Muscle of leg (tissue), 11 donors: Measurements from ENCODE around the gene SLC66A1. TPM values are rescaled to one million over a fixed set of nuclear protein-coding genes. Genes with fewer than 3 reads are reported as not detected.

Experiments
- DNase-seq: peaks from one replicate; pipeline ENCODE4 v3.0.0; 2013
- H3K27ac ChIP-seq: one replicate; pipeline ENCODE4 v1.5.1; 2013; ENCODE audit warnings: mild to moderate bottlenecking, low read length, control low read depth
- H3K27me3 ChIP-seq: one replicate; pipeline ENCODE4 v1.6.1; 2013; ENCODE audit warnings: low read length; ENCODE audit not compliant: control insufficient read depth, insufficient read depth
- H3K36me3 ChIP-seq: one replicate; pipeline ENCODE4 v1.6.1; 2013; ENCODE audit warnings: low read length; ENCODE audit not compliant: control insufficient read depth, insufficient read depth
- H3K4me1 ChIP-seq: one replicate; pipeline ENCODE4 v1.6.1; 2013; ENCODE audit warnings: low read length; ENCODE audit not compliant: control insufficient read depth, insufficient read depth
- H3K4me3 ChIP-seq: one replicate; pipeline ENCODE4 v1.5.1; 2013; ENCODE audit warnings: low read length, control low read depth
- H3K9me3 ChIP-seq: replicated peaks from 2 replicates; pipeline ENCODE4 v1.6.1; 2013; ENCODE audit warnings: low read depth, low read length; ENCODE audit not compliant: control insufficient read depth
- WGBS: methylation state at CpG from one replicate; pipeline ENCODE4 v1.1.5; 2013; ENCODE audit warnings: missing lambda C conversion rate; ENCODE audit not compliant: insufficient coverage; 5-methylcytosine and 5-hydroxymethylcytosine counted together
- polyA plus RNA-seq, 8 donors: library from polyadenylated mRNA; unstranded; fragments of 120-200 nt; gene quantifications; one replicate each; pipeline versions ENCODE4 v1.2.1 to v1.2.3, GENCODE V29; 2013; ENCODE audit warnings: inconsistent platforms in 1 of 8, low replicate concordance in 1 of 8; ENCODE audit not compliant: insufficient read length in 8 of 8, insufficient read depth in 1 of 8
- total RNA-seq: library from RNA; stranded (reverse); fragments of 120-200 nt; gene quantifications from one replicate; pipeline ENCODE4 v1.2.4, GENCODE V29; 2013

SLC66A1 gene
- total and polyA plus RNA-seq, 9 donors = 8.9 to 12.9 (median 9.7) TPM

DNA sequence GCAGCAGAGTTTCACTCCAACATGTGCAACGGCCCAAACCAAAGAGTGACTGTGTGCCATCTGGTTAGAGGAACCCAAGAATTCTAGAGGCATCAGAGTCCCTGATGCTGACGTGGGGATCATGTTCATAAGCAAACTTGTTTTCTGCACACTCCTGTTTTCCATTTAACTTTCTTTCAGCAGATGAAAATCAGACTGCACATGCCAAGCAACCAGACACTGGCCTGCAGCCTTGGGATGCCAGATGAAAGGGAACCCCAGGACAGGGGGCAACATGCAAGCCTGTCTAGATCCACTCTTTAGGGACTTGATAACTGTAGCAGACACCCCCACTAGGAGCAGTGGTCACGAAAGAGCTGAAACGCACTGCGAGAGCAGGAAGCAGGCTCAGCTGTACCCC lies 56.8 kb downstream of the SLC66A1 start:
- Histone ChIP-seq H3K4me1 (peaks cover 69% of the 10 kb centered on the region), H3K27me3 (no peaks in the 10 kb centered on the region), H3K4me3 (no peak overlapping the region), H3K9me3 (no peaks in the 10 kb centered on the region), H3K27ac (no peak overlapping the region), H3K36me3 (peaks cover 36% of the 10 kb centered on the region)
- DNase-seq = no peak
- 48% methylated on average over 5 of the region's 5 CpGs for WGBS

- Histone ChIP-seq H3K4me1 (peaks cover 69% of the 10 kb centered on the region), H3K4me3 (no peak overlapping the region), H3K9me3 (no peaks in the 10 kb centered on the region), H3K27ac (peak overlapping the region; percentile 1), H3K27me3 (no peaks in the 10 kb centered on the region), H3K36me3 (peaks cover 41% of the 10 kb centered on the region)
- no peak for DNase-seq
- 53% methylated on average over 14 of the region's 16 CpGs for whole genome bisulfite sequencing
Measured at GRCh38 chr1:19369396-19370090, 57.4 kb downstream of the SLC66A1 start.

- Histone ChIP-seq H3K4me1 (peaks cover 69% of the 10 kb centered on the region), H3K27ac (no peak overlapping the region), H3K27me3 (no peaks in the 10 kb centered on the region), H3K9me3 (no peaks in the 10 kb centered on the region), H3K4me3 (no peak overlapping the region), H3K36me3 (peaks cover 47% of the 10 kb centered on the region)
- 76% methylated on average over 10 of the region's 13 CpGs for WGBS
- no peak for DNase-seq
Measured at GRCh38 chr1:19370453-19371170, 58.5 kb downstream of the SLC66A1 start.

DNA sequence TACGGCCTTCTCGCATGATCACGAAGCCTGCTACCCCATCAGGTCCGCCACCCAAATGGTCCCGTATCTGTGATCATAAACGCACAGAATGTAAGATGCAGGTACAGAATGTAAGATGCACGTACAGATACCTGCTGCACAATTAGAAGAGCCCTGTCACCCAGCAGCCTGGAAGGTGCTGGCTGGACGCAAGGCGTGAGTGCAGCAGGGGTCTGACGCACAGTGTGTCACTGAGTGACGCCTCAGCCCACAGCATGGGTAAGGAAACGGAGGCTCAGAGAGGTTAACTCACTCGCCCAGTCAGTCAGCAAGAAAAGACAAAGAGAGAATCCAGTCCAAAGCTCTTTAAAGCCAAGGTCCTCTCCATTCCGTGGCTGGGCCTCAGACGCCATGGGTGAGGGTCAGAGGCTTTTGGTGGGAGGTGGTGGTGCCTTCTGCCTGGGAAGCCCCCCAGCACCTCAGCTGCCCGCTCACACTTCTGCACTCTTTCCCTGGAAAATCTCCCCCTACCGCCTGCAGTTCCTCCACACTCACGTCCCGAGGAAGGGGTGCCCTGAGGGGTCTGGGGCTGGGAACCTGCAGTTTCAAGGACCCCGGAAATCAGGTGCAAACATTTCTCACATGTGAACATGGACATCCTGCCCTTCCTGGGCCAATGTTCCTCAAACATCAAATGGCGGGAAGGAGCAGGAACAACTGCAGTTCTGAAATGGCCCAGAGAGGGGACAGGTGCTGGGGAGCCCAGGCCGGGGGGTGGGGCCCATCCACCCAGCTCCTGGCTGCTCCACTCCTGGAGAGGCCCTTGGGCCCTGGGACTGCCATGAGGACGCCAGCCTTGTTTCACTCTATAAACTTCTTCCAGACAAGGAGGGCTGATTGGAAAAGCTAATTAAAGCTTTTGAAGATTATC lies 59.4 kb downstream of the SLC66A1 start:
- H3K36me3 ChIP-seq = peaks cover 55% of the 10 kb centered on the region
- no peaks in the 10 kb centered on the region for H3K27me3 ChIP-seq
- WGBS = 86% methylated on average over 17 of the region's 23 CpGs
- peaks cover 69% of the 10 kb centered on the region for H3K4me1 ChIP-seq
- H3K4me3 ChIP-seq = no peak overlapping the region
- peaks cover under 1% of the 10 kb centered on the region for H3K9me3 ChIP-seq
- DNase-seq = no peak
- H3K27ac ChIP-seq = no peak overlapping the region

- Histone ChIP-seq H3K4me1 (peaks cover 63% of the 10 kb centered on the region), H3K36me3 (peaks cover 60% of the 10 kb centered on the region)
Measured at GRCh38 chr1:19372136-19372514, 60.0 kb downstream of the SLC66A1 start.

GRCh38 chr1:19372602-19373001 lies 60.5 kb downstream of the SLC66A1 start:
- DNase-seq = no peak
- no peaks in the 10 kb centered on the region for H3K27me3 ChIP-seq
- H3K27ac ChIP-seq = no peak overlapping the region
- peaks cover 64% of the 10 kb centered on the region for H3K36me3 ChIP-seq
- H3K9me3 ChIP-seq = peaks cover 4% of the 10 kb centered on the region
- H3K4me1 ChIP-seq = peaks cover 58% of the 10 kb centered on the region
- 100% methylated on average over 1 of the region's 7 CpGs for WGBS
- no peak overlapping the region for H3K4me3 ChIP-seq

More at GRCh38 chr1:19372136-19372514, 60.0 kb downstream of the SLC66A1 start:
- Histone ChIP-seq H3K27ac (no peak overlapping the region), H3K4me3 (no peak overlapping the region), H3K27me3 (no peaks in the 10 kb centered on the region), H3K9me3 (peaks cover 4% of the 10 kb centered on the region)
- 66% methylated on average over 5 of the region's 5 CpGs for WGBS
- no peak for DNase-seq

GRCh38 chr1:19373211-19374082 lies 61.3 kb downstream of the SLC66A1 start:
- peaks cover 4% of the 10 kb centered on the region for H3K9me3 ChIP-seq
- H3K36me3 ChIP-seq = peaks cover 72% of the 10 kb centered on the region
- peak; percentile 45 for DNase-seq
- peaks cover 50% of the 10 kb centered on the region for H3K4me1 ChIP-seq
- no peak overlapping the region for H3K4me3 ChIP-seq
- no peak overlapping the region for H3K27ac ChIP-seq
- 67% methylated on average over 8 of the region's 15 CpGs for WGBS
- no peaks in the 10 kb centered on the region for H3K27me3 ChIP-seq

GRCh38 chr1:19374083-19374801 lies 62.1 kb downstream of the SLC66A1 start:
- H3K36me3 ChIP-seq = peaks cover 72% of the 10 kb centered on the region
- H3K9me3 ChIP-seq = peaks cover 4% of the 10 kb centered on the region
- no peak overlapping the region for H3K27ac ChIP-seq
- no peaks in the 10 kb centered on the region for H3K27me3 ChIP-seq
- DNase-seq = no peak
- 86% methylated on average over 9 of the region's 14 CpGs for WGBS
- H3K4me1 ChIP-seq = peaks cover 42% of the 10 kb centered on the region
- H3K4me3 ChIP-seq = no peak overlapping the region

- H3K36me3 ChIP-seq = peaks cover 77% of the 10 kb centered on the region
- peaks cover 35% of the 10 kb centered on the region for H3K4me1 ChIP-seq
- no peak for DNase-seq
- H3K4me3 ChIP-seq = no peak overlapping the region
- peaks cover 4% of the 10 kb centered on the region for H3K9me3 ChIP-seq
- WGBS = 82% methylated on average over 6 of the region's 8 CpGs
- no peak overlapping the region for H3K27ac ChIP-seq
- no peaks in the 10 kb centered on the region for H3K27me3 ChIP-seq
Measured at GRCh38 chr1:19374926-19375325, 62.8 kb downstream of the SLC66A1 start.
